ENCODE results near the gene BEGAIN. TPM values are rescaled to one million over a fixed set of nuclear protein-coding genes. Genes with fewer than 3 reads are reported as not detected.

The BEGAIN gene
- total and polyA plus RNA-seq, 7 experiments from 2014 or later = 0.38 to 2.4 (median 1.5) TPM

DNA sequence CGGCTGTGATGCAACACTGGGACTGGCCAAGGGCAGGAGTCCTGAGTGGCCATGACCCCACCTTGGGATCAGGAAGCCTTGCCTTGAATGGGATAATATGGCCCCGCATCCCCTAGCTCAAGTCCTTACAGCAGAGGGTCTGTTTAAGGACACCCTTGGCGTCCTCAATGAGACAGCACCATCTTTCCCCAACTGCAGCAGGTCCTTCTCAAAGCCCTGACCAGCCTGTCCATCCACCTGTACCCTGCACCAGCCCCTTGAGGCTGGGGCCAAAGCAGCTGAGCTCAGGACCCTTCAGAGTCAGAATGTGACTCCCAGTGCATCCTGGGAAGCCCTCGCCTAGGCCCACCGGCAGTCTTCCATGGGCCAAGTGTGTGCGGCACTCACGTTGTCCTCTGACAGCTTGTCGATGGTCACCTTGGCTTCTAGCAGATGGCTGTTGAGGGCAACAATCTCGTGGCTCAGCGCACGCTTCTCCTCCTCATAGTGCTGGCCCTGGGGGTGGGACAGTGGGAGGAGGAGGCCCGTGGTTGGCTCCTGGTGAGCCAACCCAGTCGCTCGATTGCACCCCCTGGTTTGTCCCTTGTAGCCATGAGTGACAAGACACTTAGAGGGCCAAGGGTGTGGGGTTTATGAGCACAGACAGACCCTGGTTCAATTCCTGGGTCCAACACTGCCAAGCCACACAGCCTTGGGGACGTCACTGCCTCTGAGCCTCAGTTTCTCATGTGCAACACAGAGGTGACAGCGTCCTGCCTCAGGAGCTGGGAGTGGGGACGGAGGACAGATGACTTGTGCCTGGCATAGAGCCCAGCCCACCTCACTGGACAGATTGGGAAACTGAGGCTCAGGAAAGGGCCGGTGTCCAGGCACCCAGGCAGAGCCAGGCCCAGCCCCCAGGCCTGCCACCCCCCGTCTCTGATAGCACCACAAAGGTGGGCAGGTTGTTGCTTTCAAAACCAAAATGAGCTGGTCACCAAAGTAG lies 43.5 kb downstream of the BEGAIN start:
- no peaks in the 10 kb centered on the region for H3K9me3 Mint-ChIP-seq
- H3K27ac Mint-ChIP-seq = peak overlapping the region in 1 of 9 donors; percentile 48

GRCh38 chr14:100542619-100543205 lies 44.5 kb downstream of the BEGAIN start:
- ATAC-seq = no peak
- H3K4me3 ChIP-seq (ENCODE audit: low read length) = no peak overlapping the region
- H3K27ac Mint-ChIP-seq = peak overlapping the region in 3 of 9 donors; percentile 5 to 48 (median 42)
- no peaks in the 10 kb centered on the region for H3K9me3 Mint-ChIP-seq
- no peak overlapping the region for H3K27ac ChIP-seq (ENCODE audit: low read depth, low read length)
- H3K4me3 Mint-ChIP-seq = no peak overlapping the region
- ChIA-PET CTCF (no interaction called here), POLR2A (no interaction called here)
- no peaks in the 10 kb centered on the region for H3K9me3 ChIP-seq (ENCODE audit: control insufficient read depth in 2 of 3, low read length in 3 of 3)
- peaks cover 16 to 17% of the 10 kb centered on the region in 2 donors for H3K4me1 ChIP-seq (ENCODE audit: control insufficient read depth in 2 of 2, insufficient read depth in 2 of 2, low read length in 2 of 2)
- intact Hi-C loops (cut with micrococcal nuclease) = loop anchor here (10.0 kb wide), 2 partner anchors 238 to 938 kb away; partner anchors contain the start of genes CCDC85C (in 1 of the 2) and SLC25A29 (in 1 of the 2)
- H3K27me3 ChIP-seq (ENCODE audit: control insufficient read depth in 2 of 2, insufficient read depth in 2 of 2, low read length in 2 of 2) = no peaks in the 10 kb centered on the region
- no peaks in the 10 kb centered on the region for H3K27me3 Mint-ChIP-seq
- H3K4me1 Mint-ChIP-seq = peaks cover 3 to 27% (median 14%) of the 10 kb centered on the region in 7 donors
- no peaks in the 10 kb centered on the region for H3K36me3 ChIP-seq (ENCODE audit: control insufficient read depth in 2 of 3, insufficient read depth in 3 of 3, low read length in 3 of 3)
- H3K36me3 Mint-ChIP-seq = no peaks in the 10 kb centered on the region
- DNase-seq = no peak

More for the DNA sequence above, 43.5 kb downstream of the BEGAIN start:
- DNase-seq (no peak), ATAC-seq (no peak)
- Mint-ChIP-seq H3K27me3 (no peaks in the 10 kb centered on the region), H3K4me1 (peaks cover 9 to 35% (median 22%) of the 10 kb centered on the region in 7 donors), H3K36me3 (no peaks in the 10 kb centered on the region), H3K4me3 (no peak overlapping the region)
- Histone ChIP-seq H3K4me1 (ENCODE audit: control insufficient read depth in 2 of 2, insufficient read depth in 2 of 2, low read length in 2 of 2) (peaks cover 26 to 27% of the 10 kb centered on the region in 2 donors), H3K36me3 (ENCODE audit: control insufficient read depth in 2 of 3, insufficient read depth in 3 of 3, low read length in 3 of 3) (no peaks in the 10 kb centered on the region), H3K4me3 (ENCODE audit: low read length) (no peak overlapping the region), H3K9me3 (ENCODE audit: control insufficient read depth in 2 of 3, low read length in 3 of 3) (no peaks in the 10 kb centered on the region), H3K27me3 (ENCODE audit: control insufficient read depth in 2 of 2, insufficient read depth in 2 of 2, low read length in 2 of 2) (no peaks in the 10 kb centered on the region), H3K27ac (ENCODE audit: low read depth, low read length) (no peak overlapping the region)
- ChIA-PET CTCF (no interaction called here), POLR2A (no interaction called here)
- intact Hi-C loops (cut with micrococcal nuclease) = loop anchor here (10.0 kb wide), 2 partner anchors 239 to 939 kb away; partner anchors contain the start of genes CCDC85C (in 1 of the 2) and SLC25A29 (in 1 of the 2)

- DNase-seq = no peak
- peaks cover 3 to 19% (median 8%) of the 10 kb centered on the region in 7 donors for H3K4me1 Mint-ChIP-seq
Observed at GRCh38 chr14:100541621-100542560, 45.3 kb downstream of the BEGAIN start.

DNA sequence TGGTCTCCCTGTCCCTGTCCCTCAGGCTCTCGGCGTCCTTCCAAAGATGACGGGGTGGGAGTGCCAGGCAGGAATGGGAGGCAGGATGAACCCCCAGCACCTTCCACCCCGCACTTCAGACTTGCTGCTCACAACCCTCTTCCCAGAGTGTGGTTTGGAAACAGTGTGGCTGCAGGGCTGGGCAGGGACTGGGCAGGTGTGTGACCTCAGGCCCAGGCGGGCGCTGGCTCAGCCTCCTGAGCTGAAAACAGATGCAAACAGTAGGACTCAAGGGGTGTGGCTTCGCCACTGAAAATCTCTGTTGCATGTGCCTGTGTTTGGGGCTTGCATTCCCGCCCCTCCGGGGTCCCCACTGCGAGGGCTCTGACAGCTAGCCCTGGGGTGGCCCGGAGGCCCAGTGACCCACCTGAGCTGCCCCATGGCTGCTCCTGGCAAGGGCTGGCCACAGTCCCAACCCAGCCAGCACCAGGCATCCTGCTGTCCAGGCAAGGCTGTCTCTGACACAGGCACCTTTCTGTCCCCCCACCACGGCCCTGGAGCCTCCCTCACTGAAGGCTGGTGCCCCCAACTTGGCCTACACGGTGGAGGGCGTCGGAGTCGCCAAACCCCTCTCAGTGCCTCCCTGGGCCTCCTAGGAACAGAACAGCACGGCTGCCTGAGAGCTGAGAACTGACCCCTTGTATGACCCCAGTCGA lies 46.1 kb downstream of the BEGAIN start:
- Histone ChIP-seq H3K4me3 (ENCODE audit: low read length) (no peak overlapping the region), H3K36me3 (ENCODE audit: control insufficient read depth in 2 of 3, insufficient read depth in 3 of 3, low read length in 3 of 3) (no peaks in the 10 kb centered on the region), H3K27me3 (ENCODE audit: control insufficient read depth in 2 of 2, insufficient read depth in 2 of 2, low read length in 2 of 2) (no peaks in the 10 kb centered on the region), H3K27ac (ENCODE audit: low read depth, low read length) (no peak overlapping the region), H3K9me3 (ENCODE audit: control insufficient read depth in 2 of 3, low read length in 3 of 3) (no peaks in the 10 kb centered on the region), H3K4me1 (ENCODE audit: control insufficient read depth in 2 of 2, insufficient read depth in 2 of 2, low read length in 2 of 2) (peaks cover 4 to 5% of the 10 kb centered on the region in 2 donors)
- no peaks in the 10 kb centered on the region for H3K9me3 Mint-ChIP-seq
- H3K4me3 Mint-ChIP-seq = no peak overlapping the region
- POLR2A ChIA-PET = no interaction called here
- H3K27ac Mint-ChIP-seq = no peak overlapping the region
- ATAC-seq (no peak), DNase-seq (no peak)
- H3K36me3 Mint-ChIP-seq = no peaks in the 10 kb centered on the region
- CTCF ChIA-PET = no interaction called here
- no peaks in the 10 kb centered on the region for H3K27me3 Mint-ChIP-seq
- intact Hi-C loops (cut with micrococcal nuclease) = loop anchor here (10.0 kb wide), 2 partner anchors 236 to 936 kb away; partner anchors contain the start of genes CCDC85C (in 1 of the 2) and SLC25A29 (in 1 of the 2)
- peaks cover 0 to 11% (median 6%) of the 10 kb centered on the region in 7 donors for H3K4me1 Mint-ChIP-seq

More at GRCh38 chr14:100541621-100542560, 45.3 kb downstream of the BEGAIN start:
- no peaks in the 10 kb centered on the region for H3K9me3 ChIP-seq (ENCODE audit: control insufficient read depth in 2 of 3, low read length in 3 of 3)
- CTCF ChIA-PET = no interaction called here
- Mint-ChIP-seq H3K27me3 (no peaks in the 10 kb centered on the region), H3K27ac (no peak overlapping the region), H3K4me3 (no peak overlapping the region), H3K36me3 (no peaks in the 10 kb centered on the region), H3K9me3 (no peaks in the 10 kb centered on the region)
- ATAC-seq = no peak
- H3K4me3 ChIP-seq (ENCODE audit: low read length) = no peak overlapping the region
- H3K4me1 ChIP-seq (ENCODE audit: control insufficient read depth in 2 of 2, insufficient read depth in 2 of 2, low read length in 2 of 2) = peaks cover 7 to 8% of the 10 kb centered on the region in 2 donors
- no peak overlapping the region for H3K27ac ChIP-seq (ENCODE audit: low read depth, low read length)
- H3K36me3 ChIP-seq (ENCODE audit: control insufficient read depth in 2 of 3, insufficient read depth in 3 of 3, low read length in 3 of 3) = no peaks in the 10 kb centered on the region
- intact Hi-C loops (cut with micrococcal nuclease) = loop anchor here (10.0 kb wide), 2 partner anchors 237 to 937 kb away; partner anchors contain the start of genes CCDC85C (in 1 of the 2) and SLC25A29 (in 1 of the 2)
- no peaks in the 10 kb centered on the region for H3K27me3 ChIP-seq (ENCODE audit: control insufficient read depth in 2 of 2, insufficient read depth in 2 of 2, low read length in 2 of 2)
- POLR2A ChIA-PET = no interaction called here

- H3K4me3 ChIP-seq (ENCODE audit: low read length) = no peak overlapping the region
- H3K9me3 Mint-ChIP-seq = no peaks in the 10 kb centered on the region
- intact Hi-C loops (cut with micrococcal nuclease) = loop anchor here (10.0 kb wide), 2 partner anchors 236 to 936 kb away; partner anchors contain the start of genes CCDC85C (in 1 of the 2) and SLC25A29 (in 1 of the 2)
- no peak overlapping the region for H3K27ac ChIP-seq (ENCODE audit: low read depth, low read length)
- no peaks in the 10 kb centered on the region for H3K4me1 ChIP-seq (ENCODE audit: control insufficient read depth in 2 of 2, insufficient read depth in 2 of 2, low read length in 2 of 2)
- CTCF ChIA-PET = no interaction called here
- no peaks in the 10 kb centered on the region for H3K27me3 ChIP-seq (ENCODE audit: control insufficient read depth in 2 of 2, insufficient read depth in 2 of 2, low read length in 2 of 2)
- no peak overlapping the region for H3K27ac Mint-ChIP-seq
- no peaks in the 10 kb centered on the region for H3K36me3 ChIP-seq (ENCODE audit: control insufficient read depth in 2 of 3, insufficient read depth in 3 of 3, low read length in 3 of 3)
- no peaks in the 10 kb centered on the region for H3K36me3 Mint-ChIP-seq
- no peak overlapping the region for H3K4me3 Mint-ChIP-seq
- no peak for DNase-seq
- POLR2A ChIA-PET = no interaction called here
- H3K4me1 Mint-ChIP-seq = peaks cover 0 to 8% (median 4%) of the 10 kb centered on the region in 7 donors
- no peak for ATAC-seq
- no peaks in the 10 kb centered on the region for H3K9me3 ChIP-seq (ENCODE audit: control insufficient read depth in 2 of 3, low read length in 3 of 3)
- H3K27me3 Mint-ChIP-seq = no peaks in the 10 kb centered on the region
Observed at GRCh38 chr14:100540141-100540925, 46.9 kb downstream of the BEGAIN start.

All from naive thymus-derived CD4-positive, alpha-beta T cell (primary cell).